SJCRH30 (cell line): Measurements from ENCODE around the gene ABL2. TPM values are rescaled to one million over a fixed set of nuclear protein-coding genes. Genes with fewer than 3 reads are reported as not detected.

ENCODE experiments used
- DNase-seq, 2 experiments: peaks; one replicate each; pipeline ENCODE4 v3.0.0-alpha.2; 2015 to 2020
- H3K27ac ChIP-seq: fragments of 250-450 bp; sonication (Bioruptor Pico); 2 replicates; pipeline ENCODE4 v1.5.1; 2020; ENCODE audit warnings: mild to moderate bottlenecking, moderate library complexity
- H3K27me3 ChIP-seq: fragments of 250-450 bp; sonication (Bioruptor Pico); 2 replicates; pipeline ENCODE4 v1.5.1; 2020; ENCODE audit warnings: mild to moderate bottlenecking, moderate library complexity
- H3K36me3 ChIP-seq: fragments of 250-450 bp; sonication (Bioruptor Pico); 2 replicates; pipeline ENCODE4 v1.5.1; 2020; ENCODE audit warnings: mild to moderate bottlenecking, moderate library complexity
- H3K4me1 ChIP-seq: fragments of 250-450 bp; sonication (Bioruptor Pico); 2 replicates; pipeline ENCODE4 v1.5.1; 2020; ENCODE audit warnings: mild to moderate bottlenecking, moderate library complexity
- H3K4me3 ChIP-seq: fragments of 250-450 bp; sonication (Bioruptor Pico); 2 replicates; pipeline ENCODE4 v1.5.1; 2020; ENCODE audit warnings: mild to moderate bottlenecking, moderate library complexity
- H3K9me3 ChIP-seq: fragments of 250-450 bp; sonication (Bioruptor Pico); replicated peaks from 2 replicates; pipeline ENCODE4 v1.5.1; 2020; ENCODE audit warnings: mild to moderate bottlenecking, moderate library complexity
- total RNA-seq: library from RNA; depleted of rRNA; stranded (reverse); fragments of >200 nt; shearing (Covaris generic); gene quantifications from 2 replicates; pipeline ENCODE4 v1.2.3, GENCODE V29; 2014; rRNA removed

Gene ABL2
- total RNA-seq, 1 experiment from 2014 or later: 14.5 TPM

GRCh38 chr1:179058487-179059483, 170.7 kb downstream of the ABL2 start:
- Histone ChIP-seq H3K27me3 (no peaks in the 10 kb centered on the region), H3K27ac (no peak overlapping the region; the same call in 1 of the 2 replicates), H3K36me3 (peaks cover 13% of the 10 kb centered on the region; the same call in 1 of the 2 replicates), H3K4me1 (peaks cover 7% of the 10 kb centered on the region; the same call in 1 of the 2 replicates), H3K4me3 (no peak overlapping the region), H3K9me3 (peaks cover 3% of the 10 kb centered on the region; the same call in 1 of the 2 replicates)
- DNase-seq: no peak

- Histone ChIP-seq H3K36me3 (peaks cover 11% of the 10 kb centered on the region; the same call in 1 of the 2 replicates), H3K4me3 (no peak overlapping the region), H3K9me3 (peaks cover 3% of the 10 kb centered on the region; the same call in 1 of the 2 replicates), H3K4me1 (peaks cover 7% of the 10 kb centered on the region; the same call in 1 of the 2 replicates), H3K27ac (no peak overlapping the region), H3K27me3 (no peaks in the 10 kb centered on the region)
- no peak for DNase-seq
Observed at GRCh38 chr1:179055937-179056336, 173.5 kb downstream of the ABL2 start.

GRCh38 chr1:179053486-179053885, 176.0 kb downstream of the ABL2 start:
- Histone ChIP-seq H3K4me3 (no peak overlapping the region), H3K9me3 (peaks cover 3% of the 10 kb centered on the region; the same call in 1 of the 2 replicates), H3K4me1 (peaks cover 5% of the 10 kb centered on the region; the same call in 1 of the 2 replicates), H3K27ac (no peak overlapping the region), H3K27me3 (no peaks in the 10 kb centered on the region), H3K36me3 (peaks cover 15% of the 10 kb centered on the region; the same call in 1 of the 2 replicates)
- DNase-seq: no peak

GRCh38 chr1:179052776-179053175, 176.7 kb downstream of the ABL2 start:
- Histone ChIP-seq H3K27ac (no peak overlapping the region), H3K4me1 (no peaks in the 10 kb centered on the region), H3K36me3 (peaks cover 15% of the 10 kb centered on the region; the same call in 1 of the 2 replicates), H3K4me3 (no peak overlapping the region), H3K9me3 (peaks cover 3% of the 10 kb centered on the region; the same call in 1 of the 2 replicates), H3K27me3 (no peaks in the 10 kb centered on the region)
- DNase-seq: no peak

Other genes starting within 250 kb of the ABL2 start
- gene FAM20B, start 203.8 kb downstream of the ABL2 start, total RNA-seq: 33.6 and 35.1 TPM in 2 replicates
- gene TOR3A, start 147.6 kb downstream of the ABL2 start, total RNA-seq: 14.6 and 15.4 TPM in 2 replicates
- 26.7 and 28.7 TPM in 2 replicates for gene SOAT1, start 64.1 kb upstream of the ABL2 start, total RNA-seq
- gene AXDND1, start 136.3 kb upstream of the ABL2 start, total RNA-seq: 0.14 TPM in 1 of 2 replicates, not detected in the other